ENCODE measurements around the gene HFM1. TPM values are rescaled to one million over a fixed set of nuclear protein-coding genes. Genes with fewer than 3 reads are reported as not detected.

The HFM1 gene
- total and polyA plus RNA-seq, 2 experiments from 2014 or later, result 0.39 to 3.6 TPM

DNA sequence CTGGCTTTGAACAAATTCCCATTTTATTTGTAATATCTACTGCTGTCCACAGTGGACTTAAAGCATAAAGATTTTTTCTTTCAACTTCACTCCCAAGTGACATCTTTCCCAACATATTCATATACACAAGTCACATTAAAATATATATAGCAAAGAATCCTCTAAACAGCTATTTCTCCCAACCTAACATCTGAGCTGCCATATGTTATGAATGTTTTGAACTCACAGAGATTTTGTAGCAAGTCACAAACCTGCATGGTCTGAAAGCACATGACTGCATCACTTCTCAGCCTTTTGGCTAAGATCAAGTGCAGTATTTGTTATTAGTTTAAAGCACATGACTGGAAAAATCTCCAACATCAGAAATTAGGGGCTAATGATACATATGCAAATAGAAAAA is 7.7 kb upstream of the HFM1 start:
- Histone ChIP-seq H4K20me1 (ENCODE audit: insufficient read depth, poor library complexity, severe bottlenecking) (no peaks in the 10 kb centered on the region), H3K27me3 (peaks cover 7% of the 10 kb centered on the region)
- TF ChIP-seq, protein P1, sequence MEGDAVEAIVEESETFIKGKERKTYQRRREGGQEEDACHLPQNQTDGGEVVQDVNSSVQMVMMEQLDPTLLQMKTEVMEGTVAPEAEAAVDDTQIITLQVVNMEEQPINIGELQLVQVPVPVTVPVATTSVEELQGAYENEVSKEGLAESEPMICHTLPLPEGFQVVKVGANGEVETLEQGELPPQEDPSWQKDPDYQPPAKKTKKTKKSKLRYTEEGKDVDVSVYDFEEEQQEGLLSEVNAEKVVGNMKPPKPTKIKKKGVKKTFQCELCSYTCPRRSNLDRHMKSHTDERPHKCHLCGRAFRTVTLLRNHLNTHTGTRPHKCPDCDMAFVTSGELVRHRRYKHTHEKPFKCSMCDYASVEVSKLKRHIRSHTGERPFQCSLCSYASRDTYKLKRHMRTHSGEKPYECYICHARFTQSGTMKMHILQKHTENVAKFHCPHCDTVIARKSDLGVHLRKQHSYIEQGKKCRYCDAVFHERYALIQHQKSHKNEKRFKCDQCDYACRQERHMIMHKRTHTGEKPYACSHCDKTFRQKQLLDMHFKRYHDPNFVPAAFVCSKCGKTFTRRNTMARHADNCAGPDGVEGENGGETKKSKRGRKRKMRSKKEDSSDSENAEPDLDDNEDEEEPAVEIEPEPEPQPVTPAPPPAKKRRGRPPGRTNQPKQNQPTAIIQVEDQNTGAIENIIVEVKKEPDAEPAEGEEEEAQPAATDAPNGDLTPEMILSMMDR (IDR thresholded peaks at IDR 0.05; ENCODE audit: poor library complexity), result no peak
- no peak for TF ChIP-seq EZH2phosphoT487 (IDR thresholded peaks at IDR 0.05; ENCODE audit: low read depth, severe bottlenecking, unreplicated experiment)
- no peak for TF ChIP-seq EZH2 (IDR thresholded peaks at IDR 0.05; ENCODE audit: borderline replicate concordance)

DNA sequence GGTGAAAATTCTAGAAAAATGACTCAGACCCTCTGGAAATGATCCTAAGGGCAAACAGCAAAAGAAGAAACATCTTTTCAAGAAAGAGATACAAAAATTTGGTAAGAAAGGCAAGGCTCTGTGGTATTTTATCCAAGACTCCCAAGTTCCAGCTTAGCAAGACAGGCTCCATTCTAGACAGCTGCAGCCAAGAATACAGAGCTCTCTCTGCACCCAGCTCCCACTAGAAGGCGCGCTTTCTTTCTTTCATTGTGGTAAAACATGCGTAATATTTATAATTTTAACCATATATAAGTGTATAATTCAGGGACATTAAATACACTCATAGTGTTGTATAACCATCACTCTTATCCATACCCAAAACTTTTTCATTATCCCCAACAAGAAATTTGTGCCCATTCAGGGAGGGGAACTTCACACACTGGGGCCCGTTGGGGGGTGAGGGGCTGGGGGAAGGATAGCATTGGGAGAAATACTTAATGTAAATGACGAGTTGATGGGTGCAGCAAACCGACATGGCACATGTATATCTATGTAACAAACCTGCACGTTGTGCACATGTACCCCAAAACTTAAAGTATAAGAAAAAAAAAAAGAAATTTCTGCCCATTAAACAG is 2.2 kb upstream of the HFM1 start:
- H3K9me2 ChIP-seq (replicated peaks; ENCODE audit: insufficient read depth), result no peaks in the 10 kb centered on the region
- H3K4me2 ChIP-seq, result no peak overlapping the region
- no peaks in the 10 kb centered on the region for H4K20me1 ChIP-seq (ENCODE audit: insufficient read depth, poor library complexity, severe bottlenecking)
- no peak overlapping the region for H3K27ac ChIP-seq
- no peaks in the 10 kb centered on the region for H3K36me3 ChIP-seq (replicated peaks; ENCODE audit: insufficient read depth, low read depth)
- 73% methylated on average over 7 of the region's 7 CpGs for WGBS (ENCODE audit: low lambda C conversion rate, missing lambda C conversion rate)
- no peak for TF ChIP-seq EZH2 (IDR thresholded peaks at IDR 0.05; ENCODE audit: borderline replicate concordance)
- TF ChIP-seq, protein P1 (IDR thresholded peaks at IDR 0.05; ENCODE audit: poor library complexity), result peak; percentile 17
- peaks cover 7% of the 10 kb centered on the region for H3K27me3 ChIP-seq
- H2AFZ ChIP-seq, result no peak overlapping the region
- no peaks in the 10 kb centered on the region for H3K9me3 ChIP-seq (ENCODE audit: low read depth)
- no peaks in the 10 kb centered on the region for H3K4me1 ChIP-seq (ENCODE audit: insufficient read depth)
- H3K79me2 ChIP-seq, result no peaks in the 10 kb centered on the region
- H3K4me3 ChIP-seq, result no peak overlapping the region
- no peak for DNase-seq (ENCODE audit: low spot score)

More for the DNA sequence above, 7.7 kb upstream of the HFM1 start:
- Histone ChIP-seq H3K9me3 (ENCODE audit: low read depth) (no peaks in the 10 kb centered on the region), H3K27ac (no peak overlapping the region), H3K4me1 (ENCODE audit: insufficient read depth) (no peaks in the 10 kb centered on the region), H3K4me2 (no peak overlapping the region), H2AFZ (no peak overlapping the region), H3K4me3 (no peak overlapping the region), H3K79me2 (no peaks in the 10 kb centered on the region), H3K36me3 (replicated peaks; ENCODE audit: insufficient read depth, low read depth) (no peaks in the 10 kb centered on the region), H3K9me2 (replicated peaks; ENCODE audit: insufficient read depth) (no peaks in the 10 kb centered on the region)
- no peak for DNase-seq (ENCODE audit: low spot score)

DNA sequence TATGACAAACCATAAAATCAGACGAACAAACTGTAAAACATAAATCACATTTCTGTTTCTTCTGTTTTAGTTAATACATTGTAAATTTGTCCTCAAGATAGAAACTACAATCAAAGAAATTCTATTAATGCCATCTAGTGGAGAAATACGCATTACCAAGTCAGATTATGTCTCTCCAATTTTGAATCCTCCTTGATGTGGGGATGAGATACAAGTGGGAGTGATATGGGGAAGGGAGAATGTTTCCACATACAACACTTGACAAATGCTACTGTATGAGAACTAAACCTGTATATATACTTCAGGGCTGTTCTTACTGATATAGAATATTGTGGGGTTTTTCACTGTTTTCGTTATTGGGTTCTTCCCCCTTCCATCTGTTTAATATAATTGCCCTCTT is 2.6 kb downstream of the HFM1 start:
- TF ChIP-seq, protein P1 (IDR thresholded peaks at IDR 0.05; ENCODE audit: poor library complexity), result peak; percentile 53
- no peak for TF ChIP-seq EZH2 (IDR thresholded peaks at IDR 0.05; ENCODE audit: borderline replicate concordance)
- TF ChIP-seq EZH2phosphoT487 (IDR thresholded peaks at IDR 0.05; ENCODE audit: low read depth, severe bottlenecking, unreplicated experiment), result no peak

More for the DNA sequence above, 2.6 kb downstream of the HFM1 start:
- Histone ChIP-seq H3K36me3 (replicated peaks; ENCODE audit: insufficient read depth, low read depth) (no peaks in the 10 kb centered on the region), H3K4me3 (no peak overlapping the region), H3K27me3 (no peaks in the 10 kb centered on the region), H2AFZ (no peak overlapping the region), H3K9me3 (ENCODE audit: low read depth) (no peaks in the 10 kb centered on the region), H3K27ac (no peak overlapping the region), H3K9me2 (replicated peaks; ENCODE audit: insufficient read depth) (no peaks in the 10 kb centered on the region), H3K79me2 (no peaks in the 10 kb centered on the region), H3K4me2 (no peak overlapping the region), H4K20me1 (ENCODE audit: insufficient read depth, poor library complexity, severe bottlenecking) (no peaks in the 10 kb centered on the region), H3K4me1 (ENCODE audit: insufficient read depth) (no peaks in the 10 kb centered on the region)
- no peak for DNase-seq (ENCODE audit: low spot score)
- WGBS (ENCODE audit: low lambda C conversion rate, missing lambda C conversion rate), result 57% methylated on average over 3 of the region's 3 CpGs

Measured in hepatocyte (in vitro differentiated cells).